ENCODE results near the gene NRM.

NRM gene

DNA sequence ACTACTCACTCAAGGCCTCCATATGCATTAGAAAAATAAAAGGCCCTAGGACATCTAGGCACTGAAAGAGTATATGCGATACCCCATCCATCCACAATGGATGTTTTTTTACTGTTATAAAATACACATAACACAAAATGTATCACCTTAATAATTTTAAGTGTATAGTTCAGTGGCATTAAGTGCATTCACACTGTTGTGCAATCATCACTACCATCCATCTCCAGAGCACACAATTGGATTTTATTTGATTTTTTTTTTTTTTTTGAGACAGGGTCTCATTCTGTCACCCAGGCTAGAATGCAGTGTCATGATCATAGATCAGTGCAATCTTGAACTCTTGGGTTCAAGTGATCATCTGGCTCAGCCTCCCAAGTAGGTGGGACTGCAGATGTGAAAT, 23.5 kb upstream of the NRM start:
- Histone ChIP-seq H3K4me3 (replicated peaks; ENCODE audit: insufficient read depth, low read length) (no peak overlapping the region), H3K27ac (replicated peaks) (no peak overlapping the region), H3K27me3 (ENCODE audit: insufficient read depth, poor library complexity, severe bottlenecking) (no peaks in the 10 kb centered on the region)
- TF ChIP-seq, protein P1, sequence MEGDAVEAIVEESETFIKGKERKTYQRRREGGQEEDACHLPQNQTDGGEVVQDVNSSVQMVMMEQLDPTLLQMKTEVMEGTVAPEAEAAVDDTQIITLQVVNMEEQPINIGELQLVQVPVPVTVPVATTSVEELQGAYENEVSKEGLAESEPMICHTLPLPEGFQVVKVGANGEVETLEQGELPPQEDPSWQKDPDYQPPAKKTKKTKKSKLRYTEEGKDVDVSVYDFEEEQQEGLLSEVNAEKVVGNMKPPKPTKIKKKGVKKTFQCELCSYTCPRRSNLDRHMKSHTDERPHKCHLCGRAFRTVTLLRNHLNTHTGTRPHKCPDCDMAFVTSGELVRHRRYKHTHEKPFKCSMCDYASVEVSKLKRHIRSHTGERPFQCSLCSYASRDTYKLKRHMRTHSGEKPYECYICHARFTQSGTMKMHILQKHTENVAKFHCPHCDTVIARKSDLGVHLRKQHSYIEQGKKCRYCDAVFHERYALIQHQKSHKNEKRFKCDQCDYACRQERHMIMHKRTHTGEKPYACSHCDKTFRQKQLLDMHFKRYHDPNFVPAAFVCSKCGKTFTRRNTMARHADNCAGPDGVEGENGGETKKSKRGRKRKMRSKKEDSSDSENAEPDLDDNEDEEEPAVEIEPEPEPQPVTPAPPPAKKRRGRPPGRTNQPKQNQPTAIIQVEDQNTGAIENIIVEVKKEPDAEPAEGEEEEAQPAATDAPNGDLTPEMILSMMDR (IDR thresholded peaks at IDR 0.05; ENCODE audit: insufficient read depth, low read length), result no peak
- TF ChIP-seq POLR2AphosphoS5 (IDR thresholded peaks at IDR 0.05; ENCODE audit: low read depth) (no peak), SPI1 (IDR thresholded peaks at IDR 0.05; ENCODE audit: borderline replicate concordance, low read depth) (no peak), GABPA (IDR thresholded peaks at IDR 0.05; ENCODE audit: low read depth) (no peak)
- TF ChIP-seq, protein P2, sequence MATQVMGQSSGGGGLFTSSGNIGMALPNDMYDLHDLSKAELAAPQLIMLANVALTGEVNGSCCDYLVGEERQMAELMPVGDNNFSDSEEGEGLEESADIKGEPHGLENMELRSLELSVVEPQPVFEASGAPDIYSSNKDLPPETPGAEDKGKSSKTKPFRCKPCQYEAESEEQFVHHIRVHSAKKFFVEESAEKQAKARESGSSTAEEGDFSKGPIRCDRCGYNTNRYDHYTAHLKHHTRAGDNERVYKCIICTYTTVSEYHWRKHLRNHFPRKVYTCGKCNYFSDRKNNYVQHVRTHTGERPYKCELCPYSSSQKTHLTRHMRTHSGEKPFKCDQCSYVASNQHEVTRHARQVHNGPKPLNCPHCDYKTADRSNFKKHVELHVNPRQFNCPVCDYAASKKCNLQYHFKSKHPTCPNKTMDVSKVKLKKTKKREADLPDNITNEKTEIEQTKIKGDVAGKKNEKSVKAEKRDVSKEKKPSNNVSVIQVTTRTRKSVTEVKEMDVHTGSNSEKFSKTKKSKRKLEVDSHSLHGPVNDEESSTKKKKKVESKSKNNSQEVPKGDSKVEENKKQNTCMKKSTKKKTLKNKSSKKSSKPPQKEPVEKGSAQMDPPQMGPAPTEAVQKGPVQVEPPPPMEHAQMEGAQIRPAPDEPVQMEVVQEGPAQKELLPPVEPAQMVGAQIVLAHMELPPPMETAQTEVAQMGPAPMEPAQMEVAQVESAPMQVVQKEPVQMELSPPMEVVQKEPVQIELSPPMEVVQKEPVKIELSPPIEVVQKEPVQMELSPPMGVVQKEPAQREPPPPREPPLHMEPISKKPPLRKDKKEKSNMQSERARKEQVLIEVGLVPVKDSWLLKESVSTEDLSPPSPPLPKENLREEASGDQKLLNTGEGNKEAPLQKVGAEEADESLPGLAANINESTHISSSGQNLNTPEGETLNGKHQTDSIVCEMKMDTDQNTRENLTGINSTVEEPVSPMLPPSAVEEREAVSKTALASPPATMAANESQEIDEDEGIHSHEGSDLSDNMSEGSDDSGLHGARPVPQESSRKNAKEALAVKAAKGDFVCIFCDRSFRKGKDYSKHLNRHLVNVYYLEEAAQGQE (IDR thresholded peaks at IDR 0.05; ENCODE audit: insufficient replicate concordance, low read depth), result no peak
- no peak for DNase-seq (ENCODE audit: low read depth in 1 of 2, low spot score in 1 of 2)

DNA sequence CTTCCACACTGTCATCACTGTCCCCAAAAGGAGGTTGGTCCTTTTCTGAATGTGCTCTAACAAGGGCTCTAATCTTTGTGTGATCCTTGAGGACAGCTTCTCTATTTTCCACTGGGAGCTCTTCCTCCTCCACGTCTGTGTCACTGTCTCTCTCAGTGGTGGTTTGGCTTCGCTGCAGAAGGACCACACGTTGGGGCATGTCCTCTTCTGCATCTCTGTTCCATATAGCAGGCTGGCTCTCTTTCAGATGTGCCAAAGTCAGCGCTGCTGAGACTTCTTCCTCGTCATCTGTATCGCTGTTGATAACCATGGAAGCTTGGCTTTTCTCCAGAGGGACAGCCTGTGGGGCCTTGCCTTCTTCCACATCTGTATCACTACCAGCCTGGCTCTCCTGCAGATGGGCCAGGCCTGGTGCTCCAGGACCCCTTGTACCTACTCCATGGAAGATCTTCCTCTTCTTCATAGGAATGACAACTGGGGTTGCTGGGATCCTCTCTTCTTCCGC, 21.7 kb upstream of the NRM start:
- TF ChIP-seq POLR2AphosphoS5 (IDR thresholded peaks at IDR 0.05; ENCODE audit: low read depth) (no peak), SPI1 (IDR thresholded peaks at IDR 0.05; ENCODE audit: borderline replicate concordance, low read depth) (no peak), GABPA (IDR thresholded peaks at IDR 0.05; ENCODE audit: low read depth) (no peak)
- TF ChIP-seq, protein P2 (IDR thresholded peaks at IDR 0.05; ENCODE audit: insufficient replicate concordance, low read depth), result no peak
- TF ChIP-seq, protein P1 (IDR thresholded peaks at IDR 0.05; ENCODE audit: insufficient read depth, low read length), result no peak
- no peak overlapping the region for H3K27ac ChIP-seq (replicated peaks)
- DNase-seq (ENCODE audit: low read depth in 1 of 2, low spot score in 1 of 2), result no peak
- no peak overlapping the region for H3K4me3 ChIP-seq (replicated peaks; ENCODE audit: insufficient read depth, low read length)
- H3K27me3 ChIP-seq (ENCODE audit: insufficient read depth, poor library complexity, severe bottlenecking), result no peaks in the 10 kb centered on the region

DNA sequence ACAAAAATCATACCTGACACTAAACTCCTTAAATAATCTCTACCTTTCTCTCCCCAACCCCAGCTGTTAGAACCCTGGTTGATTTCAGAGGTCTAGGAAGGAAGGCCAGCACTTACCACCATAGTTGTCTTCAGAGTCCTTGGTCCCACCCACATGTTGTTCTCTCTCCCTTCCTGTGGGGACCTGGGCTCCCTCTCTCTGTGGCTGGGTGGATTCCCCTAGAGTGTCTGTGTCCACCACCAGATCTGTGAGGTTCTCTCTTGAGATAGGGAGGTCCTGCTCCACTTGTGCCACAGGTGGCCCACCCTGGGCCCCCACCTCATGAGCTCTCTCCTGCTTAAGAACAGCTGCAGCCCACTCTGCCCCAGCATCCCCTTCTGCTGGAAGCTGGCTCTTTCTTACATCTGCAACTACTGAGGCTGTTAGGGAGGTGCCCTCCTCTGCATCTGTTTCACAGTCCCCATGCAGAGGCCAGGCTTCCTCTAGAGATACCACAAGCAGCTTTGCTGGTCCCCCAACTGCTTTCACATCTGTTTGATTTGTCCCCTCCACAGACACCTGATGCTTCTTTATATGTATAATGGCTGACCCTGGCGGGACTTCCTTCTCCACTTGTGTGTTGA, 21.1 kb upstream of the NRM start:
- Histone ChIP-seq H3K27me3 (ENCODE audit: insufficient read depth, poor library complexity, severe bottlenecking) (no peaks in the 10 kb centered on the region), H3K27ac (replicated peaks) (no peak overlapping the region), H3K4me3 (replicated peaks; ENCODE audit: insufficient read depth, low read length) (no peak overlapping the region)
- DNase-seq (ENCODE audit: low read depth in 1 of 2, low spot score in 1 of 2), result no peak
- TF ChIP-seq, protein P1 (IDR thresholded peaks at IDR 0.05; ENCODE audit: insufficient read depth, low read length), result no peak
- TF ChIP-seq POLR2AphosphoS5 (IDR thresholded peaks at IDR 0.05; ENCODE audit: low read depth) (no peak), SPI1 (IDR thresholded peaks at IDR 0.05; ENCODE audit: borderline replicate concordance, low read depth) (no peak), GABPA (IDR thresholded peaks at IDR 0.05; ENCODE audit: low read depth) (no peak)
- TF ChIP-seq, protein P2 (IDR thresholded peaks at IDR 0.05; ENCODE audit: insufficient replicate concordance, low read depth), result no peak
